HepG2 (cell line): ENCODE data around the gene DIRAS3. TPM values are rescaled to one million over a fixed set of nuclear protein-coding genes. Genes with fewer than 3 reads are reported as not detected.

Experiments used
- ATAC-seq: fragments of 200-7000 bp; cut with Tn5 transposase; 3 replicates; pipeline ENCODE4 v1.9.1; 2020; ENCODE audit warnings: mild to moderate bottlenecking, moderate library complexity
- BruUV-seq: library from RNA; stranded (reverse); fragments of 400-500 nt; replicated peaks from 2 replicates; lab custom pipeline; 2021; lab: Mats Ljungman, UMichigan
- CTCF ChIA-PET: fragments of 300-600 bp; formaldehyde crosslinking; extraction: SDS; loops from one replicate; lab custom pipeline; 2021; ENCODE audit warnings: low total read pairs, inconsistent platforms, low intra/inter-chr PET ratio; lab: Yijun Ruan, JAX
- POLR2A ChIA-PET: fragments of 350-600 bp; sonication (Branson Sonifier 250); formaldehyde crosslinking; loops from one replicate; lab custom pipeline; 2020; ENCODE audit warnings: antibody characterized with exemption, inconsistent platforms; lab: Yijun Ruan, JAX
- DNase-seq: peaks from one replicate; pipeline ENCODE4 v3.0.0-alpha.2; 2015; ENCODE audit warnings: low spot score
- FAIRE-seq: peaks from 3 replicates; lab custom pipeline; 2011; peaks lifted over from hg19 to GRCh38; lab: Jason Lieb, UNC
- H2AFZ ChIP-seq: one replicate; pipeline ENCODE4 v1.6.1; 2011; ENCODE audit warnings: low read length, inconsistent platforms
- H3K27ac ChIP-seq: fragments of 300-600 bp; 3 replicates; pipeline ENCODE4 v1.8.0; 2011; ENCODE audit warnings: mixed run types, mild to moderate bottlenecking, mixed read lengths, low read length, inconsistent platforms; ENCODE audit not compliant: insufficient read depth; ENCODE audit errors: extremely low read length
- H3K27me3 ChIP-seq, 2 experiments: fragments of 200-600 bp in 1 of 2; 2 replicates in 1 of 2; 3 replicates in 1 of 2; pipeline versions ENCODE4 v1.6.0 to v1.8.0; 2011; ENCODE audit warnings: low read length in 2 of 2, mild to moderate bottlenecking in 2 of 2, moderate library complexity in 2 of 2, inconsistent platforms in 1 of 2; ENCODE audit not compliant: insufficient read depth in 2 of 2, control insufficient read depth in 1 of 2
- H3K36me3 ChIP-seq, 2 experiments: fragments of 200-600 bp in 1 of 2; replicated peaks in 1 of 2; 2 replicates in 1 of 2; 3 replicates in 1 of 2; pipeline versions ENCODE4 v1.5.1 to v1.8.0; 2011; ENCODE audit warnings: low read length in 2 of 2, inconsistent platforms in 1 of 2; ENCODE audit not compliant: insufficient read depth in 2 of 2, control insufficient read depth in 1 of 2
- H3K4me1 ChIP-seq: 2 replicates; pipeline ENCODE4 v1.5.1; 2012; ENCODE audit warnings: low read length, inconsistent platforms; ENCODE audit not compliant: insufficient read depth
- H3K4me2 ChIP-seq: 2 replicates; pipeline ENCODE4 v1.6.0; 2011; ENCODE audit warnings: low read depth, low read length, inconsistent platforms
- H3K4me3 ChIP-seq, 3 experiments: fragments of 200-600 bp in 1 of 3; sonication (generic), shearing (Covaris generic) in 1 of 3; replicated peaks in 1 of 3; 2 replicates each; pipeline ENCODE4 v1.5.1; 2011 to 2016; ENCODE audit warnings: low read length in 3 of 3, inconsistent platforms in 2 of 3, low read depth in 2 of 3, mild to moderate bottlenecking in 2 of 3, control low read depth in 1 of 3, mixed read lengths in 1 of 3; ENCODE audit not compliant: insufficient read depth in 1 of 3
- H3K79me2 ChIP-seq: one replicate; pipeline ENCODE4 v1.6.1; 2011; ENCODE audit warnings: low read length, inconsistent platforms; ENCODE audit not compliant: insufficient read depth
- H3K9ac ChIP-seq: 2 replicates; pipeline ENCODE4 v1.6.0; 2011; ENCODE audit warnings: mild to moderate bottlenecking, low read depth, low read length, inconsistent platforms; ENCODE audit not compliant: insufficient read depth
- H3K9me3 ChIP-seq: 2 replicates; pipeline ENCODE4 v1.5.1; 2012; ENCODE audit warnings: mild to moderate bottlenecking, low read length
- H4K20me1 ChIP-seq: 2 replicates; pipeline ENCODE4 v1.6.0; 2011; ENCODE audit warnings: inconsistent platforms, mild to moderate bottlenecking, low read length, moderate library complexity; ENCODE audit not compliant: insufficient read depth
- ATF7 ChIP-seq, 2 experiments: fragments of 450-650 bp in 1 of 2; sonication (generic) in 1 of 2; formaldehyde crosslinking in 1 of 2; IDR thresholded peaks; 2 replicates each; pipeline versions ENCODE4 v1.4.0 to v1.6.1; 2016 to 2020; ENCODE audit warnings: antibody characterized with exemption in 1 of 2, mild to moderate bottlenecking in 1 of 2, missing genetic modification reagents in 1 of 2
- CREB1 ChIP-seq, 2 experiments: fragments of 450-650 bp in 1 of 2; IDR thresholded peaks; 2 replicates each; pipeline ENCODE4 v1.6.1; 2016 to 2017; ENCODE audit warnings: control low read depth in 1 of 2, mild to moderate bottlenecking in 1 of 2, missing compliant biosample characterization in 1 of 2, missing genetic modification characterization in 1 of 2
- FOXJ3 ChIP-seq: sonication (generic); formaldehyde crosslinking; IDR thresholded peaks from 2 replicates; pipeline ENCODE4 v1.4.0; 2020; ENCODE audit warnings: missing genetic modification reagents, mild to moderate bottlenecking, borderline replicate concordance
- HMGA1 ChIP-seq: sonication (generic); formaldehyde crosslinking; conservative IDR thresholded peaks from 2 replicates; pipeline ENCODE4 v1.4.0; 2020; ENCODE audit warnings: missing genetic modification reagents
- NFIB ChIP-seq: sonication (generic); formaldehyde crosslinking; IDR thresholded peaks from 2 replicates; pipeline ENCODE4 v1.9.0; 2021; ENCODE audit warnings: missing genetic modification reagents, mild to moderate bottlenecking, borderline replicate concordance
- SALL2 ChIP-seq: sonication (generic); formaldehyde crosslinking; IDR thresholded peaks from 2 replicates; pipeline ENCODE4 v1.8.1; 2023; ENCODE audit warnings: mild to moderate bottlenecking, missing genetic modification reagents, inconsistent platforms
- ZNF263 ChIP-seq: sonication (generic); formaldehyde crosslinking; IDR thresholded peaks from 2 replicates; pipeline ENCODE4 v1.4.0; 2020; ENCODE audit warnings: missing genetic modification reagents
- ZNF264 ChIP-seq: sonication (generic); formaldehyde crosslinking; IDR thresholded peaks from 2 replicates; pipeline ENCODE4 v1.4.0; 2020; ENCODE audit warnings: missing genetic modification reagents
- ZNF280D ChIP-seq: sonication (generic); formaldehyde crosslinking; IDR thresholded peaks from 2 replicates; pipeline ENCODE4 v1.5.1; 2020; ENCODE audit warnings: mild to moderate bottlenecking, missing genetic modification reagents
- WGBS: methylation state at CpG from one replicate; pipeline ENCODE4 v1.1.6; 2017; ENCODE audit warnings: low lambda C conversion rate; 5-methylcytosine and 5-hydroxymethylcytosine counted together
- in situ Hi-C: cut with HindIII; loops from 2 replicates; pipeline ENCODE4 v1.10.0; 2017; ENCODE audit warnings: low pct_unique_long_range_greater_than_20kb; ENCODE audit not compliant: extremely low pct_ligation_motif_present
- intact Hi-C: fragments of 100-400 bp; cut with micrococcal nuclease; formaldehyde crosslinking; loops from one replicate; pipeline ENCODE4 v1.10.0; 2022; ENCODE audit not compliant: unreplicated experiment
- polyA plus RNA-seq, 8 experiments: library from polyadenylated mRNA; depleted of rRNA in 3 of 8; stranded (reverse) in 7 of 8; unstranded in 1 of 8; fragments of >200 nt; fragmentation: Illumina TruSeq in 4 of 8; extraction: Trizol in 4 of 8; gene quantifications; 2 replicates each; pipeline versions ENCODE4 v1.2.1 to v1.2.3, GENCODE V29; 2011 to 2016; ENCODE audit warnings: low read depth in 4 of 8, missing spikeins in 1 of 8, mixed read lengths in 1 of 8; ENCODE audit not compliant: insufficient read depth in 1 of 8
- total RNA-seq, 5 experiments: library from RNA; depleted of rRNA; stranded (reverse); fragments of >200 nt; fragmentation: Illumina TruSeq; extraction: Trizol; gene quantifications; 2 replicates each; pipeline ENCODE4 v1.2.3, GENCODE V29; 2016; ENCODE audit warnings: low read depth in 1 of 5

The DIRAS3 gene
- total and polyA plus RNA-seq, 2 of the 13 experiments (the other 11 are each of a cell fraction or from before 2014, with no cell fraction given) = not detected

DNA sequence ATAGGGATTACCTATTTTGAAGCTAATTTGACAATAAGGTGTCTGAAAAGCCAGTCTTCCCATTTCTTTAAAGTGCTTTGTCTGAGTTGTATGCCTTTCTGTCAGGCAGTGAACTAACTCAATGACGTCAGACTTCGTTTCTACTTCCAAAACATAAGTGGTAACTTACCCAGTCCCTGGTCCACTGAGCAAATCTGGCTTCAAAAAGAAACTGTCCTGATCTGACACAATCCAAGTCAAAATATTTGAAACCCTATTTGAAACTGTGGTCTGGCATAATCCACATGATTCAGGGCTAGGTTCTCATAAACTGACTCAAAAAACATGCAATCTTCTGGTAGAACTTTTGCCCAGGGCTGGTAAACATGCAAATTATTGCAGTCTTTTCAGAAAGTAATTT, 34.0 kb downstream of the DIRAS3 start:
- ATAC-seq = no peak
- intact Hi-C loops (no loop called here), in situ Hi-C loops (no loop called here)
- Histone ChIP-seq H3K9me3 (no peaks in the 10 kb centered on the region), H3K27me3 (no peaks in the 10 kb centered on the region), H3K4me3 (no peak overlapping the region), H3K4me2 (no peak overlapping the region), H3K79me2 (no peaks in the 10 kb centered on the region), H3K36me3 (no peaks in the 10 kb centered on the region), H3K27ac (no peak overlapping the region), H3K9ac (no peak overlapping the region), H4K20me1 (no peaks in the 10 kb centered on the region), H3K4me1 (no peaks in the 10 kb centered on the region), H2AFZ (no peak overlapping the region)
- TF ChIP-seq FOXJ3 (CRISPR knock-in tag) (no peak), ATF7 (IDR thresholded peaks at IDR 0.05) (peak; percentile 92), ATF7 (CRISPR knock-in tag; IDR thresholded peaks at IDR 0.05) (no peak), CREB1 (IDR thresholded peaks at IDR 0.05) (peak; percentile 88), CREB1 (CRISPR knock-in tag; IDR thresholded peaks at IDR 0.05) (no peak)
- no TSS peak for BruUV-seq
- POLR2A ChIA-PET = no interaction called here
- CTCF ChIA-PET = no interaction called here
- no peak for DNase-seq
- WGBS = 0% methylated on average over 2 of the region's 2 CpGs
- FAIRE-seq = no peak

DNA sequence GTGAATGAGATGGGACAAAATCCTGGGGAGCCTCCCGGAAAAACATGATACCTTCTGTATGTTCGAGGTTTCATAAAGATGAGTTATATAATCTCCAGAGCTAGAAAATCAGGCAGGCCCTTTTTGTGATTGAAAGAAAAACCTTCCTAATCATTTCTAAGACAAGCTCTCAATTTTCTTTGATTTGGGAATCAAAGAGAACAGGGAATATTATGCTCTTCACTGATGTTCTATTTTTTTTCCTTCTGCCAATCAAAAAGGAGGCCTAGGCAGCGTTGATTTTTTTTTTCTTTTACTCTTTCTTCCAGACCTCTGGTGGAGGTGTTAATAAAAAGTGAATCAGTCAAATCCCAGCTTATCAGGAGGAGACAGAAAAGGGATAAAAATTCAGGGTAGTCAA, 34.5 kb downstream of the DIRAS3 start:
- Histone ChIP-seq H3K4me3 (no peak overlapping the region), H3K4me1 (no peaks in the 10 kb centered on the region), H3K79me2 (no peaks in the 10 kb centered on the region), H3K9me3 (no peaks in the 10 kb centered on the region), H3K27ac (no peak overlapping the region), H3K36me3 (no peaks in the 10 kb centered on the region), H2AFZ (no peak overlapping the region), H3K4me2 (no peak overlapping the region), H3K9ac (no peak overlapping the region), H3K27me3 (no peaks in the 10 kb centered on the region), H4K20me1 (no peaks in the 10 kb centered on the region)
- ChIA-PET POLR2A (no interaction called here), CTCF (no interaction called here)
- FAIRE-seq = no peak
- intact Hi-C loops = no loop called here
- BruUV-seq = no TSS peak
- no peak for DNase-seq
- WGBS = 0% methylated on average over 3 of the region's 3 CpGs
- in situ Hi-C loops = no loop called here
- no peak for TF ChIP-seq HMGA1 (CRISPR knock-in tag)
- no peak for TF ChIP-seq SALL2 (CRISPR knock-in tag)
- no peak for TF ChIP-seq ZNF263 (CRISPR knock-in tag)
- no peak for TF ChIP-seq ZNF280D
- TF ChIP-seq NFIB (CRISPR knock-in tag) = no peak
- no peak for TF ChIP-seq ZNF264 (CRISPR knock-in tag)
- no peak for ATAC-seq
